Left ventricle myocardium superior (tissue), 1 donor: ENCODE data around the gene HRCT1. TPM values are rescaled to one million over a fixed set of nuclear protein-coding genes. Genes with fewer than 3 reads are reported as not detected.

Source experiments
- ATAC-seq: fragments of 200-7000 bp; cut with Tn5 transposase; one replicate; pipeline ENCODE4 v1.9.1; 2020; ENCODE audit warnings: mild to moderate bottlenecking, moderate library complexity
- DNase-seq: peaks from one replicate; pipeline ENCODE4 v3.0.0-alpha.2; 2020
- intact Hi-C: fragments of 100-400 bp; cut with micrococcal nuclease; formaldehyde crosslinking; loops from one replicate; pipeline ENCODE4 v1.11.0; 2022
- long read RNA-seq: library from polyadenylated mRNA; unstranded; transcript quantifications from one replicate; pipeline ENCODE4 v2.0.0, GENCODE V29; 2021
- total RNA-seq: library from RNA; stranded (reverse); fragmentation: NEBNext Ultra II Directional; extraction: Animal tissue kit (Norgen Biotek cat#: 25700); gene quantifications from one replicate; pipeline ENCODE4 v1.2.1, GENCODE V29; 2021
- donor health status: DM: no; HTN: yes; CAD: no; lungs with severe emphysema.

The HRCT1 gene
- total RNA-seq: 9.0 TPM
- long read RNA-seq, partial matches to known transcripts: 0 of 2 reads
- long read RNA-seq, other reads (novel, unspliced or antisense): 0 of 2 reads

DNA sequence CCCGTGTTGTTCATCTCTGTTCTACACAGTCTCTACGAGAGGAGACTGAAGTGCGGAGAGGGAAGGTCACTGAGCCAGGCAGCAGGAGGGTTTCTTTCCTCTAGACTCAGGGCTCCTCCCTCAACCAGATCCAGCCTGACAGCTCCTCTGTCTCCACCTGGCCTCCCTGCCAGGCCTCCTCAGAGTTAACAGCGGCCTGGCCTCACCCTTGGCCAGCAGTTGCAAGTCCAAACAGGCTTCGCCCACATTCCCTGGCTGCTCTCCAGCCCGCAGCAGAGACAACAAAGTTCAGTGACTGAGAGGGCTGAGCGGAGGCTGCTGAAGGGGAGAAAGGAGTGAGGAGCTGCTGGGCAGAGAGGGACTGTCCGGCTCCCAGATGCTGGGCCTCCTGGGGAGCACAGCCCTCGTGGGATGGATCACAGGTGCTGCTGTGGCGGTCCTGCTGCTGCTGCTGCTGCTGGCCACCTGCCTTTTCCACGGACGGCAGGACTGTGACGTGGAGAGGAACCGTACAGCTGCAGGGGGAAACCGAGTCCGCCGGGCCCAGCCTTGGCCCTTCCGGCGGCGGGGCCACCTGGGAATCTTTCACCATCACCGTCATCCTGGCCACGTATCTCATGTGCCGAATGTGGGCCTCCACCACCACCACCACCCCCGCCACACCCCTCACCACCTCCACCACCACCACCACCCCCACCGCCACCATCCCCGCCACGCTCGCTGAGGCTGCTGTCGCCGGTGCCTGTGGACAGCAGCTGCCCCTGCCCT lies at the start of gene HRCT1:
Gene HRCT1, plus strand, starts transcription at position 291 of the 768 bp plus-strand sequence. Its CDS starts 86 bp downstream, at position 377.
- DNase-seq (peak; percentile 94), ATAC-seq (peak; percentile 52)
- intact Hi-C loops: no loop called here

DNA sequence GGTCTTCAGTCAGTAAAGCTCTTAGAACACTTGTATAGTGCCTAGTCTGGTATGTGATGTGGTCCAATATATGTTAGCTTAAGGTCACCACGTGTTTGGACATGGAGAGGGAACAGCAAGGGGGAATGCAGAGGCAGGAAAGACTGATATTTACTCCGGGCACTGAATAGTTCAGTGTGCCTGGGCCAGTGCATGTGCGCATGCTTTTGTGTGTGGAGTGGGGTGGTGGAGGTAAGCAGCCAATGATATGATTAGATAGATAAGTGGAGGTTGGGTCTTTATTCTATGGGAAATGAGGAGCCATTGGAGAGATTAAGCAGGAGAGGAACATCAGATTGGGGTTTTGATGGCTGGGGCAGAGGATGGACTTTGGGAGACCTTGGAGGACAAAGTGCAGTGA lies 49.8 kb upstream of the HRCT1 start:
- DNase-seq: no peak
- ATAC-seq: no peak
- intact Hi-C loops: no loop called here

DNA sequence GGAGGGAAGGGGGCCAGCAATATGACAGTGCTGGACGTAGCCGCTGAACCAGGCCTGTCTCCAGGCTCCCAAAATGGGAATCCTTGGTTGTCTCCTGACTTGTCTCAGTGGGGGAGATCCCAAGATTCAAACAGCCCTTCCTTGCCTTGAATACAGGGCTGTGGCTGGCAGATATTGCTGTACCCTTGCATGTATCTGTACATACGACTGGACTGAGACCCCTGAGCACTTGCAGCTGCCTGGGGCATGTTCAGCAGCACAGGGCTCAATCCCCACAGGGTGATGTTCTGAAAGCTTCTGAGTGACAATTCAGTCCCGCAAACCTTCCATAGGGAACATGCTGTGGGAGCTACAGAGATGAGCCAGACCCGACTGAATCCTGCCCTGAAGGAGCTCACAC lies 49.1 kb upstream of the HRCT1 start:
- intact Hi-C loops: no loop called here
- no peak for DNase-seq
- ATAC-seq: no peak

DNA sequence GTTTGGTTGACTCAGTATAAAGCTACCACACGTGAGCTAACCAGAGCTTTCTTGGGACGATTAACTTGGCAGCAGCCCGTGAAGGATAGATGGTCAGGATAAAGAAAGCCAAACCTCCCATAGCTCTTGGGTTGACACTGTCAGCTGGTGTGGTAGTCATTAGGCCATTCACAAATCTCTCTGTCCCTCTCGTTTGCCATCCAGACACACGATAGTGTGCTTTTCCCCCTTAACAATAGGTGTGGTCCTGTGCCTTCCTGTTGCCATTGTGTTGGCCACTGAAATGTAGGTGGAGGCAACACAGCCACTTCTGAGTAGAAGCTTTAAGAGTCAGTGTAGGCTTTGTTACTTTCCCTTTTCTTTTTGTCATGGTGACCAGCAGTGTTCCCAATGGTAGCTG lies 47.5 kb upstream of the HRCT1 start:
- ATAC-seq: no peak
- no peak for DNase-seq
- intact Hi-C loops: no loop called here

DNA sequence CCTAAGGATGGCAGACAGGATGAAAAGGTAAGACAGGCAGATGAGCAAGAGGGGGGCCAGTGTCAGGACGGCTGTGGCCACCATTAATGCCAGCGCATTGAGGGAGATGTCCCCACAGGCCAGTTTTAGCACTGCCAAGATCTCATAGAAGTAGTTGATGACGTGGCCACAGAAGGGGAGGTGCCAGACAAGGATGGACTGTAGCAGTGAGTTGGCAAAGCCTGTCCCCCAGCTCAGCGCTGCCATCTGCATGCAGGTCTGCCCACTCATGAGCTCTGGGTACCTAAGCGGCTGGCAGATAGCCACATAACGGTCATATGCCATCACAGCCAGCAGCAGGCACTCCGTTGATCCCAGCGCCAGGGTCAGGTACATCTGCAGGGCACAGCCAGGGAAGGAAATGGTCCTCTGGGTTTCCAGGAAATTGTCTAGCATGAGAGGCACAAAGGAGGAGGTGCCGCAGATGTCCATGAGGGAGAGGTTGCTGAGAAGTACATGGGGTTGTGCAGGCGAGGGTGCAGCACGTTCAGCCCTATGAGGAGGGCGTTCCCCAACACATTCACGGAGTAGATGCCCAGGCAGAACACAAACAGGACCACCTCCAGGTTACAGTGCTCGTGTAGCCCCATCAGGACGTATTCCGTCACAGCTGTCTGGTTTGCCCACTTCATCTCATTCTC lies 46.6 kb upstream of the HRCT1 start:
- ATAC-seq: peak; percentile 57
- intact Hi-C loops: no loop called here
- no peak for DNase-seq

DNA sequence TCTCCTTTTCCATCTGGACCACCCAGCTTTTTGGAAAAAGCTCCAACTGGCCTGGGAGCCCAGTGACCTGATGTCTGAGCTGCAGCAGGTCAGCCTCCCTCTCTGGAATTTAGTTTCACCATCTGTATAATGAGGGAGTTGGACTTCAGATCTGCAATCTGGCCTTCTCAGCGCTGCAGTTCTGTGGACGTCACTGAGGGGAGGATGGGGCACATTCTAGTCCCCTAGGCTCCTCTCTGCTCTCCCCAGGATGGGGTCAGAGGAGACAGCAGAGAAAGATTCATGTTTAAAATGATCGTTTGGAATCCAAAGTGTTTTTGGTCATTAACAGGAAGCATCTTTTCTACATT lies 46.0 kb upstream of the HRCT1 start:
- DNase-seq (no peak), ATAC-seq (no peak)
- intact Hi-C loops: no loop called here

DNA sequence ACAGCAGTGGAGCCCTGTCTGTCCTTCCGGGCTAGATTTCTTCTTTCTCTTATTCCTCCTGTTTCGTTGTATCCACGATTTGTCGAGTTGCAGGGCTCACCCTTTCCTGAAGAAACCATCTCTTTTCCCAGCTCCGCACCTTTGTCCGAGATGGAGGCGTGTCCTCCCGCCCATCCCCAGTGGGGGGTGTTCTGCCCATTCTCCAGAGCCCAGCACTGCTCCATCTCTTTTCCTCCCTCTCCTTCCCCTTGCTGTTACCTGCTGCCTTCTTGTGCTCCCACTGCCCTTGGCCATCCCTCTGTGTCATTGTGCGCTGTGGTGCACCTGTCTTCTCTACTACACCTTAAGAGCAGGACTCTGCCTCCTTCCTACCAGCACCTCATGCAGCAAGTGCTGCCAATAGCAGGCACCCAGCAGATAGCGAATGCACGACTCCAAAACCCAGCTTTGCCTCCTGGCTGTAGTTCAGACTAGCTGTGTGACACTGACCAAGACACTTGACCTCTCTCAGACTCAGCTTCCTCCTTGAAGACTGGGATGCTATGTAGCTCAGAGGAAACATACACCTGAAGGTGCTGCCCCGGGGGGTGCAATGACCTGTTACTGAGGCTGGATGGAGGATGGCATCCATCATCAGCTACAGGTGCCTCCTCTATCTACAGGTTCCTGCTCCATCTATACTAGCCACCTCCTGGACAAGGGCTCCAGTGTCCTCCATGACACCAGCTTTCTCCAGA lies 44.7 kb upstream of the HRCT1 start:
- ATAC-seq (no peak), DNase-seq (no peak)
- intact Hi-C loops: no loop called here

DNA sequence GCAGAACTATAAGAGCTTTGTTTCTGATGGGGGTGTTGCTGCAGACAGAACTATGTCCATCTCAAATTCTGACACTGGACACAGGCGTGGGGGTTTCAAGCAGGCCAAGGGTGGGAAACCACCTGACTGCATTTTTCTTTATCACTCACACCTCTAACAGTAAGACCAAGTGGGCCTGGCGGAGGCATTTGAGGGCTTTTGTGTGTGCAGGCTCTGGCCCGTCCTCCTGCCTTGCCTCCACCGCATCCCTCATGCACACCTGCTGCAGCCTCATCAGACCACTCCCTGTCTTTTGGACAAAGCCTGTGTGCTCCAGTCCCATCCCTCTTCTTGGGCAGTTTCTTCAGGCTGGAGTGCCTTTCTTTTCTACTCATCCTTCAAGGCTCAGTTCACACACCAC lies 43.7 kb upstream of the HRCT1 start:
- intact Hi-C loops: no loop called here
- DNase-seq: no peak

DNA sequence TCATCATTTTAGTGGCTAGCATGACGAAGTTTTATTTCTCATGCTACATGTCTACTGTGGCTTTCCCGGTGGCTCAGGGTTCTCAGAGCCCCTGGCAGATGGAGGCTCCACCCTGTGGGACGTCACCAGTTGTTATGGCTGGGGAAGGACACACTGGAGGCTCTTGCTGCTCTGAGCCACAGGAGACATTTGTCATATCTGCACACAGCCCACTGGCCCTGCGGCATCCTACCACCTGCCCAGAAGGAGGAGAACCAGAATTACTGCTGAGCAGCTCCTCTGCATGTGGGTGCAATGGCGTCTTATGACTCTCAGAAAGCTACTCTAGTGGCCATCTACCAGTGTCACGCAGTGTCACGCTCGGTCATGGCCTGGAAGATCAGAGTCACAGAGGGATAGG lies 42.4 kb upstream of the HRCT1 start:
- ATAC-seq (peak; percentile 43), DNase-seq (no peak)
- intact Hi-C loops: no loop called here

More for the DNA sequence above, 43.7 kb upstream of the HRCT1 start:
- no peak for ATAC-seq

DNA sequence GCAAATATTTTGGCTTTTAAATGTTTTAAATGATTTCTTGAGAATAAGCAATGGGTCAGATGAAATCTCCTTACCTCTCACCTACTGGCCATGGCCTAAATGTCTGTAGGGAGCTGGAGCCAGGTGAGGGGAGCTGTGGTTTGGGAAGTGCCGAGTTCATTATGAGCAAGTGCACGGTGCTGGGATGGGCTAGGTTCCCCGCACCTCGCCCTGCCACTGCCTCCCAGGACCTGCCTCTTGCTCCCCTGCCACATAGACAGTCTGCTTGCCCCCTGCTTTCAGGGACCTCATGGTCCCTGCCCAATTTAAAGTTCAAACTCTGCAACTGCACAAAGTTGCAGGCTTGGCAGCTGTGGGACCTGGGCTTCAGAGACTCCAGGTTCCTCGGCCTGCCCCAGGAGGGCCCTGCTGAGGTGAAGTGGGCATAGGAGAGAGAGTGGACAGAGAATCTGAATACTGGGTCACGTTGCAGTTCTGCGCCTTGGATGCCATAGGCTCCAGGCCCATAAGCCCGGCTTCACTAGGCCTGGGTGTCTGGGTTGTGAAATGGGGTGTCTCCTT lies 41.2 kb upstream of the HRCT1 start:
- intact Hi-C loops: no loop called here
- DNase-seq (no peak), ATAC-seq (no peak)

DNA sequence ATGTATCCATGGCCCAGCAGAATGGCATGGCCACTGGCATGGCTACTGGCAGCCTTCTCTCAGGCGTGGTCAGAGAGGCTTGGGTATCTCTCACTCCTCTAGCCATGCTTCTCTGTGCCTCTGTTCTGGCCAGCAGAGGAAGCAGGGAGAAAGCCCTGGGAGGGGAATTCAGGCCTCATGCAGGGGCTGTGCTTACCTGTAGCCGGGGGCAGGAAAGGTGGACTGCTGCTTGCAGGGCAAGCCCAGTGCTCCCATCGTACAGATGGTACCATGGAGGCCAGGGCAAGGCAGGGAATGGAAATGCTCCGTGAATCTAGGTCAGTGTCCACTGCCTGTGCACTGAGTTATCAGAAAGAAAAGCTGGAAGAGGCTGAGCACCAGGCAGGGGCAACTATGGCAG lies 38.5 kb upstream of the HRCT1 start:
- intact Hi-C loops: no loop called here
- ATAC-seq: no peak
- no peak for DNase-seq

DNA sequence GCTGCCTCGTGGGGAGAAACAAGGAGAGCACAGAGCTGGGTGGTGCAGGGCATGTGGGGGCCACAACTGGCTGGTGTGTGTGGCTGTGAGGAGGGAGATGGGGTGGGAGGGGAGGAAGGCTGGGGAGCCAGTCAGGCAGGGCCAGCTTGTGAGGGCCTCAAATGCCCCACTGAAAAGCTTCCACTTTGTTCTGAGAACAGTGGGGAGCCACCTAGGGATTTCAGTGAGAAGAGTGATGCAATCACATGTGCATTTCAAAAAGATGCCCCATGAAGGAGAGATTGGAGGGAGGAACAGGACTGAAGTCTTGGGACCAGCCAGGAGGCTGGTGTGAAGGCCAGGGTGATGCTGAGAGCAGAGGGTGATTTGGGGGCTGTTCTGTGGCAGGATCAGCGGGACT lies 37.1 kb upstream of the HRCT1 start:
- intact Hi-C loops: no loop called here
- DNase-seq (no peak), ATAC-seq (no peak)

DNA sequence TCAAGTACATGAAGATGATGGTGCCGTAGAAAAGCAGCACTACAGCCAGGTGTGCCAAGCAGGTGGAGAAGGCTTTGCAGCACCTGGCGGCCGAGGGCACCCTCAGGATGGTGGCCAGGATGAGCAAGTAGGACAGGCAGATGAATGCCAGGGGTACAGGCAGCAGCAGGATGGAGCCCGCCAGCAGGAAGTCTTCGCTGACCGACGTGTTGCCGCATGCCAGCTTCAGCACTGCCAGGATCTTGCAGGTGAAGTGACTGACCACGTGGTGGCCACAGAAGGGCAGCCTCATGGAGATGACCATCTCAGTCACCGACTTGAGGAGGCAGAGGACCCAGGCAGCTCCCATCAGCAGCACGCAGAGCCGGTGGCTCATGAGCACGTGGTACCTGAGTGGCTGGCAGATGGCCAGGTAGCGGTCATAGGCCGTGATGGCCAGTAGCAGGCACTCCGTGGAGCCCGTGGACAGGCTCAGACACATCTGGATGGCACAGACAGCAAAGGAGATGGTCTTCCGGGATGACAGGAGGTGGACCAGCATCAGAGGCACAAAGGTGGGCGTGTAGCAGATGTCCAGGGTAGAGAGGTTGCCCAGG lies 36.3 kb upstream of the HRCT1 start:
- ATAC-seq: no peak
- no peak for DNase-seq
- intact Hi-C loops: no loop called here

DNA sequence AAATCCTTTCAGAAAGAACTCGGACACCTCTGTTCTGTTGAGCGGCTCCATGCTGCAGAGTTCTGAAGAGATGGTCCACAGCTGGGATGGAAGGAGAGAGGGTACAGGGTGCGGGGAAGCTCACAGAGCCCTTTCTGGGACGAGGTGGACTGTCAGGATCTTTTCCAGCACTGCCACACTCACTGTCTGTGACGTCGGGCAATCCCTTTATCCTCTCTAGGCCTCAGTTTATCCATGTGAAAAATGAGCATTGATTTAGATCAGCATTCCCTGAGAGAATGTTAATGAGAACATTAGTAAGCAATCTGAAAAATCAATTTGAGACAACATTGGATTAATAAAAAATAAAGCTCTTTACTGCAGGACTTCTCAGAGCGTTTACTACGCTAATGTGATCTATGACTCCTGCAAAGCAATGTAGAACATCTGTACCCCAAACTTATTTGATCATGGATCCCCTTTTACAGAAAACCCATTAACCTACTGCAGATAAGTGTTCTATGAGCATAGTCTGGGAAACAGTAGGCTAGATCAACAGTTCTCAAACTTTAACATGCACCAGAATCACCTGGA lies 35.6 kb upstream of the HRCT1 start, which contains the start of gene OR13J1:
Gene OR13J1, minus strand, starts transcription at position 51 of the 573 bp plus-strand sequence. Its CDS starts 0 bp downstream, at position 51.
- ATAC-seq: no peak
- intact Hi-C loops: no loop called here
- no peak for DNase-seq

DNA sequence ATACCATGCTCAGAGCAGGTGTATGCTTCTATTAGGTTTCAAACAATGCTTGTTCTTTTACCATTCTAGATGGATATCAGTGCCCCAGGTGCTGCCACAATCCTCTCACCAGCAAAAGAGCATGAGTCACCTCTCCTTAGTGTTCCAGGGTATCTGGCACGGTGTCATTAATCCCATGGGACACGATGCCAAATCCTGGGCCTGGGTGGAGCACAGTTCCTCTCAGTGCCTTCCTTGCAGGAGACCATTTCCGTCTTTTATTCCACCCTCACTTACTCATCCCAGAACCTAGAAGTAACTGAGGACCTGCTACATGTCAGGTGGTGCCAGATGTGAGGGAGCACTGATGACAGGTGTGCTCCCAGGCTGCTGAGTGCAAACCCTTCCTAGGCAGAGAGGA lies 34.5 kb upstream of the HRCT1 start:
- intact Hi-C loops: no loop called here
- ATAC-seq: peak; percentile 56
- no peak for DNase-seq

DNA sequence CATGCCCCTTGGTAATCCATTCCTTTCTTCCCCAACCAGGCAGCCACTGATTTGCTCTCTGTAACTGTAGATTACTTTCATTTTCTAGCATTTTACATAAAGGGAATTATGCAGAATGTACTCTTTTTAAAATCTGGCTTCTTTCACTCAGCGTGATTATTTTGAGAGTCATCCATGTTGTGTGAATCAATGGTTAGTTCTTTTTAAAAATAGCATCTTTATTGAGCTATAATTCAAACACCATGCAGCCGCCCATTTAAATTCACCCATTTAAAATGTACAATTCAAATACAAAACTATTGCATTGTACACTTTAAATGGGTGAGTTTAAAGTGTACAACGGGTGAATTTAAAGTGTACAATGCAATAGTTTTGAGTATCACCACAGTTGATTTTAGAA lies 33.5 kb upstream of the HRCT1 start:
- intact Hi-C loops: no loop called here
- DNase-seq (no peak), ATAC-seq (no peak)

DNA sequence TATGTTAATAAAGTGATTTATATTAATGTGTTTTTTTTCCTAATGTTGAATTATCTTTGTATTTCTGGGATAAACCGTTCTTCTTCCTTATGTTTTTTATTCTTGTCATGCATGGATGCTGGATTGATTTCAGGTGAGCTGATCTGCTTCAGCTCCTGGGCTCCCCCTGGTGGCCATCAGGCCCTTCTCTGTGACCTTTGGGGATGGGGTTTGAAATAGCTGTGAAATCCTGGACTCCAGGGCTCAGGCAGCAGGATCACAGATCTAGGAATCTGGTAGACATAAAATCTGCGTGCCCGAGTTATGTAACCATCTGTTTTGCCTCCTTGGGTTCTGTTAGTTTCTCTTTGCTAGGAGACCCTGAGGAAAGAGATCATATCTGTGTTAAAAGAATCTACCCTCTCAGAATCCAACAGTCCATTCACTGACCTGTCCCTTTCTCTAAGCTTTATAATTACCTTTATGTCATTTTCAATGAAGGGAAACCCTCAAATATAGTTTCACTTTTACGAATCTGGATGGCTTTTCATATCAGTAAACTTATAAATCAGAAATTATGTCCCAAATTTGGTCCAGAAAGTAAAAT lies 23.6 kb upstream of the HRCT1 start:
- DNase-seq (peak; percentile 93), ATAC-seq (peak; percentile 83)
- intact Hi-C loops: loop anchor here (2.0 to 5.0 kb wide), 2 partner anchors 55 to 94 kb away; partner anchors contain the start of genes FAM221B and TMEM8B

DNA sequence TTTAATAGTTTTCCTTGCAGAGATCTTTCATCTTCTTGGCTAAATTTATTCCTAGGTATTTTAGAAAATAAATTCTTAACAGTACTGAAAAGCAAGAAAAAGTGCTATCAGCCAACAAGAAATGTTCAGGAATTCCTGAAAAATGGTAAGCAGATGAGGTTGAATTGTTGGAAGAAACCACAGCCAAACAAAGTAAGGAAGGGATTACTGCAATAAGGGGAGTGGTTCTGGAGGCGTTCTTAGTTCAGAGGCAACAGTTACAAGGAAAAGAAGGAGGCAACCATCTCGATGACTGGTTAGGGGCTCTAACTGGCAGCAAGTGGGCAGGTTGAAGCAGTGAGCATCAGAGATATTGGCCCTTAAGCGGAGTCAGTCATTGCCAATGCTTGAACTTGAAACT lies 23.0 kb upstream of the HRCT1 start:
- DNase-seq (no peak), ATAC-seq (no peak)
- intact Hi-C loops: loop anchor here (2.0 to 5.0 kb wide), 2 partner anchors 56 to 94 kb away; partner anchors contain the start of genes FAM221B and TMEM8B
